Heart right ventricle (tissue), 16 donors: ENCODE results near the gene FCER2. TPM values are rescaled to one million over a fixed set of nuclear protein-coding genes. Genes with fewer than 3 reads are reported as not detected.

Experiments used
- ATAC-seq, 8 donors: fragments of 200-7000 bp; cut with Tn5 transposase; one replicate each; pipeline ENCODE4 v1.9.1; 2020; ENCODE audit warnings: mild to moderate bottlenecking in 8 of 8, moderate library complexity in 8 of 8, moderate number of reproducible peaks in 1 of 8
- DNase-seq, 2 donors: peaks; one replicate each; pipeline ENCODE4 v3.0.0-alpha.2; 2020
- H3K27ac ChIP-seq, 10 donors: fragments of 200-600 bp; sonication (generic) in 2 of 10; one replicate each; pipeline versions ENCODE4 v1.5.0 to v1.8.0; 2020 to 2022; ENCODE audit warnings: mild to moderate bottlenecking in 3 of 10
- H3K27me3 ChIP-seq, 7 donors: fragments of 200-600 bp; one replicate each; pipeline ENCODE4 v1.8.0; 2021 to 2022; ENCODE audit warnings: mild to moderate bottlenecking in 2 of 7
- H3K36me3 ChIP-seq, 9 donors: fragments of 200-600 bp; sonication (generic) in 1 of 9; one replicate each; pipeline versions ENCODE4 v1.5.0 to v1.8.0; 2020 to 2022; ENCODE audit warnings: mild to moderate bottlenecking in 2 of 9
- H3K4me1 ChIP-seq, 9 donors: fragments of 200-600 bp; sonication (generic) in 1 of 9; one replicate each; pipeline versions ENCODE4 v1.5.0 to v1.8.0; 2020 to 2022; ENCODE audit warnings: mild to moderate bottlenecking in 4 of 9
- H3K4me3 ChIP-seq, 10 donors: fragments of 200-600 bp; sonication (generic) in 2 of 10; one replicate each; pipeline versions ENCODE4 v1.5.0 to v1.8.0; 2020 to 2022; ENCODE audit warnings: mild to moderate bottlenecking in 7 of 10, moderate library complexity in 2 of 10
- H3K9me3 ChIP-seq, 11 donors: fragments of 200-600 bp in 10 of 11; sonication (generic) in 2 of 11; one replicate each; pipeline versions ENCODE4 v1.5.0 to v1.8.0; 2013 to 2022; ENCODE audit warnings: mild to moderate bottlenecking in 2 of 11, control low read depth in 1 of 11, moderate library complexity in 1 of 11
- CTCF ChIP-seq, 9 donors: fragments of 200-600 bp; sonication (generic) in 2 of 9; IDR thresholded peaks; one replicate each; pipeline versions ENCODE4 v1.5.0 to v1.8.0; 2021 to 2022; ENCODE audit warnings: antibody characterized with exemption in 9 of 9, mild to moderate bottlenecking in 5 of 9, moderate library complexity in 1 of 9
- WGBS, 2 donors: extraction: QIAGEN DNeasy Blood & Tissue Kit; methylation state at CpG; one replicate each; pipeline ENCODE4 v1.1.7; 2013; ENCODE audit warnings: inconsistent platforms in 1 of 2; 5-methylcytosine and 5-hydroxymethylcytosine counted together
- intact Hi-C, 10 donors: fragments of 100-400 bp; cut with DNase I; formaldehyde crosslinking; loops; one replicate each; pipeline versions ENCODE4 v1.11.1 to v1.14.2; 2022
- polyA plus RNA-seq, 2 donors: library from polyadenylated mRNA; stranded (reverse); fragments of 200-250 nt; gene quantifications; one replicate each; pipeline ENCODE4 v1.2.3, GENCODE V29; 2013
- total RNA-seq, 10 donors: library from RNA; stranded (reverse); fragmentation: NEBNext Ultra II Directional in 3 of 10; extraction: Animal tissue kit (Norgen Biotek cat#: 25700) in 3 of 10; gene quantifications; one replicate each; pipeline versions ENCODE4 v1.2.1 to v1.2.4, GENCODE V29; 2021 to 2023
- donor health status: Arrhythmogenic right ventricular cardiomyopathy.
- donor health status: ischemic (EF 13 %, LVEDD 7.1; RV severe dilation, severe dysfunction).
- donor health status: healthy with polysubstance abuse.
- donor health status: DM: no; HTN: yes; CAD: no.
- donor health status: DM: no; HTN: no; CAD: no.
- donor health status: ischemic (EF 25% LVEDD 6.9; RV normal size, moderate dysfunction).
- donor health status: ischemic (EF 25% LVEDD 5.7; RV mildly dilated, moderate dysfunction).
- donor health status: healthy.
- donor health status: DM: yes; HTN: yes; CAD: no.
- donor health status: Ischemic cardiomyopathy.
- donor health status: ischemic (EF 35%, LVEDD 5.7; RV mildly dilated, moderate dysfunction).
- donor health status: nonischemic (EF 11% LVEDD 7.7; RV severe dilation, severe dysfunction).
- donor health status: DM: yes; HTN: yes; CAD: no.
- donor health status: PGD.
- donor health status: ischemic (EF 29% LVEDD 5.4; RV normal size, mild dysfunction).
- donor health status: nonischemic (EF 23%, LVEDD 6.1; RV moderate dilation, normal function).

The FCER2 gene
- total and polyA plus RNA-seq, 12 donors = 0.13 to 1.0 (median 0.44) TPM; not detected in 5

GRCh38 chr19:7731615-7732014, 29.7 kb upstream of the FCER2 start:
- 65 to 69% methylated on average over 5 of the region's 5 CpGs for WGBS, 2 donors
- intact Hi-C loops = no loop called here
- peaks cover 8 to 74% (median 54%) of the 10 kb centered on the region in 7 donors for H3K27me3 ChIP-seq

GRCh38 chr19:7731218-7731595, 29.3 kb upstream of the FCER2 start:
- Histone ChIP-seq H3K9me3 (no peaks in the 10 kb centered on the region), H3K27me3 (peaks cover 8 to 77% (median 54%) of the 10 kb centered on the region in 7 donors), H3K4me1 (peaks cover 0 to 22% (median 0%) of the 10 kb centered on the region in 9 donors), H3K27ac (no peak overlapping the region), H3K36me3 (no peaks in the 10 kb centered on the region), H3K4me3 (peak overlapping the region in 1 of 10 donors; percentile 5)
- no peak for TF ChIP-seq CTCF (IDR thresholded peaks at IDR 0.05)
- no peak for ATAC-seq
- WGBS, 2 donors = 52 to 55% methylated on average over 39 of the region's 39 CpGs
- intact Hi-C loops = no loop called here
- no peak for DNase-seq

More at GRCh38 chr19:7731615-7732014, 29.7 kb upstream of the FCER2 start:
- H3K4me1 ChIP-seq = peaks cover 0 to 22% (median 0%) of the 10 kb centered on the region in 9 donors
- no peak for TF ChIP-seq CTCF (IDR thresholded peaks at IDR 0.05)
- H3K4me3 ChIP-seq = peak overlapping the region in 1 of 10 donors; percentile 5
- H3K27ac ChIP-seq = no peak overlapping the region
- no peaks in the 10 kb centered on the region for H3K9me3 ChIP-seq
- no peak for DNase-seq
- no peaks in the 10 kb centered on the region for H3K36me3 ChIP-seq
- ATAC-seq = no peak

- peak in 2 of 8 donors; percentile 29 to 41 for ATAC-seq
- peak overlapping the region in 1 of 10 donors; percentile 35 for H3K4me3 ChIP-seq
- intact Hi-C loops = no loop called here
Measured at GRCh38 chr19:7730286-7731217, 28.6 kb upstream of the FCER2 start.

More at GRCh38 chr19:7730286-7731217, 28.6 kb upstream of the FCER2 start:
- TF ChIP-seq CTCF (IDR thresholded peaks at IDR 0.05) = no peak
- Histone ChIP-seq H3K27me3 (peaks cover 8 to 84% (median 54%) of the 10 kb centered on the region in 7 donors), H3K9me3 (no peaks in the 10 kb centered on the region), H3K27ac (no peak overlapping the region), H3K4me1 (peaks cover 0 to 22% (median 0%) of the 10 kb centered on the region in 9 donors), H3K36me3 (no peaks in the 10 kb centered on the region)
- 4 to 5% methylated on average over 71 to 78 of the region's 78 CpGs for WGBS, 2 donors
- no peak for DNase-seq
